ENCODE results near the gene SMC6. TPM values are rescaled to one million over a fixed set of nuclear protein-coding genes. Genes with fewer than 3 reads are reported as not detected.

The SMC6 gene
- 36.8 TPM for polyA plus RNA-seq (2013, experiment 1 of 4)
- polyA plus RNA-seq (2013, experiment 2 of 4) = 39.7 TPM
- 27.5 TPM for polyA plus RNA-seq (2013, experiment 3 of 4)
- 29.5 TPM for polyA plus RNA-seq (2013, experiment 4 of 4)

GRCh38 chr2:17753803-17754663, at the start of gene SMC6, which contains the start of gene GEN1:
SMC6 (minus strand) TSS chr2:17753810; CDS start chr2:17745946, 7,864 bp downstream.
GEN1 (plus strand) TSS chr2:17754138; CDS start chr2:17759944, 5,806 bp downstream.
- WGBS, 2 experiments = 0 to 1% methylated on average over 76 of the region's 76 CpGs
- peaks cover 10% of the 10 kb centered on the region for H3K4me1 ChIP-seq (ENCODE audit: control insufficient read depth, insufficient read depth, low read length)
- no peaks in the 10 kb centered on the region for H3K9me3 ChIP-seq (ENCODE audit: control insufficient read depth, low read length)

GRCh38 chr2:17800693-17801458, 47.3 kb upstream of the SMC6 start:
- Histone ChIP-seq H3K27ac (ENCODE audit: insufficient read depth, low read depth, low read length, poor library complexity, severe bottlenecking) (no peak overlapping the region), H3K4me1 (ENCODE audit: control insufficient read depth, insufficient read depth, low read length) (no peaks in the 10 kb centered on the region), H3K4me3 (ENCODE audit: insufficient read depth, low read depth, low read length) (no peak overlapping the region), H3K9me3 (ENCODE audit: control insufficient read depth, low read length) (no peaks in the 10 kb centered on the region), H3K27me3 (ENCODE audit: control insufficient read depth, insufficient read depth, low read length, poor library complexity, severe bottlenecking) (no peaks in the 10 kb centered on the region), H3K36me3 (ENCODE audit: control insufficient read depth, insufficient read depth, low read length) (no peaks in the 10 kb centered on the region)
- WGBS, 2 experiments = 91 to 98% methylated on average over 1 of the region's 1 CpG

More at GRCh38 chr2:17753803-17754663, at the start of gene SMC6, which contains the start of gene GEN1:
- peak within 1 kb of the TSS; percentile 93 for H3K27ac ChIP-seq (ENCODE audit: insufficient read depth, low read depth, low read length, poor library complexity, severe bottlenecking)
- H3K27me3 ChIP-seq (ENCODE audit: control insufficient read depth, insufficient read depth, low read length, poor library complexity, severe bottlenecking) = no peaks in the 10 kb centered on the region
- H3K36me3 ChIP-seq (ENCODE audit: control insufficient read depth, insufficient read depth, low read length) = no peaks in the 10 kb centered on the region
- H3K4me3 ChIP-seq (ENCODE audit: insufficient read depth, low read depth, low read length) = peak within 1 kb of the TSS; percentile 94

GRCh38 chr2:17800219-17800618, 46.6 kb upstream of the SMC6 start:
- Histone ChIP-seq H3K9me3 (ENCODE audit: control insufficient read depth, low read length) (no peaks in the 10 kb centered on the region), H3K27ac (ENCODE audit: insufficient read depth, low read depth, low read length, poor library complexity, severe bottlenecking) (no peak overlapping the region), H3K27me3 (ENCODE audit: control insufficient read depth, insufficient read depth, low read length, poor library complexity, severe bottlenecking) (no peaks in the 10 kb centered on the region), H3K4me1 (ENCODE audit: control insufficient read depth, insufficient read depth, low read length) (no peaks in the 10 kb centered on the region), H3K4me3 (ENCODE audit: insufficient read depth, low read depth, low read length) (no peak overlapping the region), H3K36me3 (ENCODE audit: control insufficient read depth, insufficient read depth, low read length) (no peaks in the 10 kb centered on the region)
- 74 to 79% methylated on average over 5 of the region's 5 CpGs for WGBS, 2 experiments

GRCh38 chr2:17799301-17800120, 45.9 kb upstream of the SMC6 start:
- H3K4me1 ChIP-seq (ENCODE audit: control insufficient read depth, insufficient read depth, low read length) = no peaks in the 10 kb centered on the region
- H3K27me3 ChIP-seq (ENCODE audit: control insufficient read depth, insufficient read depth, low read length, poor library complexity, severe bottlenecking) = no peaks in the 10 kb centered on the region
- no peak overlapping the region for H3K27ac ChIP-seq (ENCODE audit: insufficient read depth, low read depth, low read length, poor library complexity, severe bottlenecking)
- H3K9me3 ChIP-seq (ENCODE audit: control insufficient read depth, low read length) = no peaks in the 10 kb centered on the region
- no peaks in the 10 kb centered on the region for H3K36me3 ChIP-seq (ENCODE audit: control insufficient read depth, insufficient read depth, low read length)
- 82 to 86% methylated on average over 7 of the region's 7 CpGs for WGBS, 2 experiments
- no peak overlapping the region for H3K4me3 ChIP-seq (ENCODE audit: insufficient read depth, low read depth, low read length)

GRCh38 chr2:17798338-17798737, 44.7 kb upstream of the SMC6 start:
- WGBS, 2 experiments = 95 to 96% methylated on average over 4 of the region's 4 CpGs
- no peaks in the 10 kb centered on the region for H3K4me1 ChIP-seq (ENCODE audit: control insufficient read depth, insufficient read depth, low read length)
- no peaks in the 10 kb centered on the region for H3K27me3 ChIP-seq (ENCODE audit: control insufficient read depth, insufficient read depth, low read length, poor library complexity, severe bottlenecking)
- H3K27ac ChIP-seq (ENCODE audit: insufficient read depth, low read depth, low read length, poor library complexity, severe bottlenecking) = no peak overlapping the region
- H3K9me3 ChIP-seq (ENCODE audit: control insufficient read depth, low read length) = no peaks in the 10 kb centered on the region
- no peaks in the 10 kb centered on the region for H3K36me3 ChIP-seq (ENCODE audit: control insufficient read depth, insufficient read depth, low read length)
- H3K4me3 ChIP-seq (ENCODE audit: insufficient read depth, low read depth, low read length) = no peak overlapping the region

GRCh38 chr2:17795309-17795708, 41.7 kb upstream of the SMC6 start:
- Histone ChIP-seq H3K4me1 (ENCODE audit: control insufficient read depth, insufficient read depth, low read length) (no peaks in the 10 kb centered on the region), H3K36me3 (ENCODE audit: control insufficient read depth, insufficient read depth, low read length) (no peaks in the 10 kb centered on the region), H3K27me3 (ENCODE audit: control insufficient read depth, insufficient read depth, low read length, poor library complexity, severe bottlenecking) (no peaks in the 10 kb centered on the region), H3K27ac (ENCODE audit: insufficient read depth, low read depth, low read length, poor library complexity, severe bottlenecking) (no peak overlapping the region), H3K4me3 (ENCODE audit: insufficient read depth, low read depth, low read length) (no peak overlapping the region), H3K9me3 (ENCODE audit: control insufficient read depth, low read length) (no peaks in the 10 kb centered on the region)
- 94 to 96% methylated on average over 5 of the region's 5 CpGs for WGBS, 2 experiments

- no peaks in the 10 kb centered on the region for H3K27me3 ChIP-seq (ENCODE audit: control insufficient read depth, insufficient read depth, low read length, poor library complexity, severe bottlenecking)
- H3K9me3 ChIP-seq (ENCODE audit: control insufficient read depth, low read length) = no peaks in the 10 kb centered on the region
- H3K36me3 ChIP-seq (ENCODE audit: control insufficient read depth, insufficient read depth, low read length) = no peaks in the 10 kb centered on the region
- H3K27ac ChIP-seq (ENCODE audit: insufficient read depth, low read depth, low read length, poor library complexity, severe bottlenecking) = no peak overlapping the region
- WGBS, 2 experiments = 82 to 86% methylated on average over 6 of the region's 6 CpGs
- no peaks in the 10 kb centered on the region for H3K4me1 ChIP-seq (ENCODE audit: control insufficient read depth, insufficient read depth, low read length)
- H3K4me3 ChIP-seq (ENCODE audit: insufficient read depth, low read depth, low read length) = no peak overlapping the region
Measured at GRCh38 chr2:17793803-17794354, 40.3 kb upstream of the SMC6 start.

GRCh38 chr2:17793296-17793695, 39.7 kb upstream of the SMC6 start:
- WGBS, 2 experiments = 84 to 97% methylated on average over 4 of the region's 4 CpGs
- H3K4me3 ChIP-seq (ENCODE audit: insufficient read depth, low read depth, low read length) = no peak overlapping the region
- no peaks in the 10 kb centered on the region for H3K9me3 ChIP-seq (ENCODE audit: control insufficient read depth, low read length)
- H3K36me3 ChIP-seq (ENCODE audit: control insufficient read depth, insufficient read depth, low read length) = no peaks in the 10 kb centered on the region
- no peaks in the 10 kb centered on the region for H3K4me1 ChIP-seq (ENCODE audit: control insufficient read depth, insufficient read depth, low read length)
- no peaks in the 10 kb centered on the region for H3K27me3 ChIP-seq (ENCODE audit: control insufficient read depth, insufficient read depth, low read length, poor library complexity, severe bottlenecking)
- H3K27ac ChIP-seq (ENCODE audit: insufficient read depth, low read depth, low read length, poor library complexity, severe bottlenecking) = no peak overlapping the region

GRCh38 chr2:17792515-17792914, 38.9 kb upstream of the SMC6 start:
- Histone ChIP-seq H3K36me3 (ENCODE audit: control insufficient read depth, insufficient read depth, low read length) (no peaks in the 10 kb centered on the region), H3K4me1 (ENCODE audit: control insufficient read depth, insufficient read depth, low read length) (no peaks in the 10 kb centered on the region), H3K27me3 (ENCODE audit: control insufficient read depth, insufficient read depth, low read length, poor library complexity, severe bottlenecking) (no peaks in the 10 kb centered on the region), H3K4me3 (ENCODE audit: insufficient read depth, low read depth, low read length) (no peak overlapping the region), H3K9me3 (ENCODE audit: control insufficient read depth, low read length) (no peaks in the 10 kb centered on the region), H3K27ac (ENCODE audit: insufficient read depth, low read depth, low read length, poor library complexity, severe bottlenecking) (no peak overlapping the region)
- WGBS, 2 experiments = 71% methylated on average over 1 of the region's 1 CpG; no CpG with 5 or more reads in 1 of the 2 experiments

All from ectodermal cell (in vitro differentiated cells).